HL-60 (cell line): ENCODE results near the gene INPP5J.

Experiments
- DNase-seq, 2 experiments: peaks; one replicate each; pipeline ENCODE4 v3.0.0-alpha.2; 2010 to 2020; ENCODE audit warnings: low read depth in 1 of 2, low spot score in 1 of 2
- H3K27ac ChIP-seq: fragments of 250-450 bp; sonication (Bioruptor Pico); replicated peaks from 2 replicates; pipeline ENCODE4 v1.5.1; 2020; ENCODE audit warnings: mild to moderate bottlenecking, moderate library complexity
- H3K27me3 ChIP-seq: fragments of 250-450 bp; sonication (Bioruptor Pico); 2 replicates; pipeline ENCODE4 v1.5.1; 2021; ENCODE audit warnings: mild to moderate bottlenecking, moderate library complexity; ENCODE audit not compliant: insufficient read depth, poor library complexity, severe bottlenecking
- H3K4me3 ChIP-seq: replicated peaks from 2 replicates; pipeline ENCODE4 v1.5.1; 2011; ENCODE audit warnings: mild to moderate bottlenecking, control low read depth, low read length; ENCODE audit not compliant: insufficient read depth
- GABPA ChIP-seq: IDR thresholded peaks from 2 replicates; pipeline ENCODE4 v1.6.1; 2012; ENCODE audit warnings: low read depth
- POLR2AphosphoS5 ChIP-seq: IDR thresholded peaks from 2 replicates; pipeline ENCODE4 v1.6.1; 2012; ENCODE audit warnings: low read depth
- SPI1 ChIP-seq: IDR thresholded peaks from 2 replicates; pipeline ENCODE4 v1.6.1; 2012; ENCODE audit warnings: low read depth, mild to moderate bottlenecking, borderline replicate concordance
- TF ChIP-seq, protein P1 (sequence below): IDR thresholded peaks from 2 replicates; pipeline ENCODE4 v1.6.1; 2012; ENCODE audit warnings: low read depth; ENCODE audit not compliant: insufficient replicate concordance
- TF ChIP-seq, protein P2 (sequence below): IDR thresholded peaks from one replicate; pipeline ENCODE4 v1.5.1; 2011; ENCODE audit warnings: low read length, control low read depth, inconsistent platforms; ENCODE audit not compliant: insufficient read depth

INPP5J gene

DNA sequence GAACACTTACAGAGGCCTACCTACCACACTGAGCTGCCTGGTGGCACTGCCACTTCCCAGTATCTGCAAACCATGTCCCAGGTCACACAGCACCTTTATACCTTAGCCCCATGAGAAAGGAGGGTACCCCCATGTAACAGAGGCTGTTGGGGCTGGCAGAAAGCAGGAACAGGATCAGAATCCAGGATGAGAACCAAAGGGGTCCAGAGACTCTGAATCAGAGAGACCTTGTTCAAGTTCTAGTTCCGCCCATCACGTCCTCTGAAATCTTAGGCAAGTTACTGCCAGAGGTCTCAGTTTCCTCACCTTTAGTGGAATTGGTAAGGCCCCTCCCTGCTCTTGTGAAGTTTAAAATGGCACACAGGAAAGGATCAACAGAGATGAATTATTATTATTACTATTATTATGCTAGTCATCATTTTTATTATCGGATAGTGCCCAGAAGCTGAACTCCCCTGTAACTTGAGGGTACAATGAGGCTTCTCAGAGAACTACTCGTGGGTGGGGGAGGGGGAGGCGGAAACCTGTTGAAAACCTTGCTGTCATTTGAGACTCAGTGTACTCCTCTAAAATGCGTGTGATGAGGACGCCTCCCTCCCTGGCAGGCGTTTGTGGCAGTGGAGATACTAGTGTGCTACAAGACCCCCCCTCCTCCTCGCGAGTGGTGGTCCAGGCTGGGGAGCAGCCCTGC is 24.7 kb upstream of the INPP5J start:
- Histone ChIP-seq H3K27ac (no peak overlapping the region), H3K4me3 (no peak overlapping the region), H3K27me3 (no peaks in the 10 kb centered on the region)
- TF ChIP-seq, protein P1, sequence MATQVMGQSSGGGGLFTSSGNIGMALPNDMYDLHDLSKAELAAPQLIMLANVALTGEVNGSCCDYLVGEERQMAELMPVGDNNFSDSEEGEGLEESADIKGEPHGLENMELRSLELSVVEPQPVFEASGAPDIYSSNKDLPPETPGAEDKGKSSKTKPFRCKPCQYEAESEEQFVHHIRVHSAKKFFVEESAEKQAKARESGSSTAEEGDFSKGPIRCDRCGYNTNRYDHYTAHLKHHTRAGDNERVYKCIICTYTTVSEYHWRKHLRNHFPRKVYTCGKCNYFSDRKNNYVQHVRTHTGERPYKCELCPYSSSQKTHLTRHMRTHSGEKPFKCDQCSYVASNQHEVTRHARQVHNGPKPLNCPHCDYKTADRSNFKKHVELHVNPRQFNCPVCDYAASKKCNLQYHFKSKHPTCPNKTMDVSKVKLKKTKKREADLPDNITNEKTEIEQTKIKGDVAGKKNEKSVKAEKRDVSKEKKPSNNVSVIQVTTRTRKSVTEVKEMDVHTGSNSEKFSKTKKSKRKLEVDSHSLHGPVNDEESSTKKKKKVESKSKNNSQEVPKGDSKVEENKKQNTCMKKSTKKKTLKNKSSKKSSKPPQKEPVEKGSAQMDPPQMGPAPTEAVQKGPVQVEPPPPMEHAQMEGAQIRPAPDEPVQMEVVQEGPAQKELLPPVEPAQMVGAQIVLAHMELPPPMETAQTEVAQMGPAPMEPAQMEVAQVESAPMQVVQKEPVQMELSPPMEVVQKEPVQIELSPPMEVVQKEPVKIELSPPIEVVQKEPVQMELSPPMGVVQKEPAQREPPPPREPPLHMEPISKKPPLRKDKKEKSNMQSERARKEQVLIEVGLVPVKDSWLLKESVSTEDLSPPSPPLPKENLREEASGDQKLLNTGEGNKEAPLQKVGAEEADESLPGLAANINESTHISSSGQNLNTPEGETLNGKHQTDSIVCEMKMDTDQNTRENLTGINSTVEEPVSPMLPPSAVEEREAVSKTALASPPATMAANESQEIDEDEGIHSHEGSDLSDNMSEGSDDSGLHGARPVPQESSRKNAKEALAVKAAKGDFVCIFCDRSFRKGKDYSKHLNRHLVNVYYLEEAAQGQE: no peak
- TF ChIP-seq, protein P2, sequence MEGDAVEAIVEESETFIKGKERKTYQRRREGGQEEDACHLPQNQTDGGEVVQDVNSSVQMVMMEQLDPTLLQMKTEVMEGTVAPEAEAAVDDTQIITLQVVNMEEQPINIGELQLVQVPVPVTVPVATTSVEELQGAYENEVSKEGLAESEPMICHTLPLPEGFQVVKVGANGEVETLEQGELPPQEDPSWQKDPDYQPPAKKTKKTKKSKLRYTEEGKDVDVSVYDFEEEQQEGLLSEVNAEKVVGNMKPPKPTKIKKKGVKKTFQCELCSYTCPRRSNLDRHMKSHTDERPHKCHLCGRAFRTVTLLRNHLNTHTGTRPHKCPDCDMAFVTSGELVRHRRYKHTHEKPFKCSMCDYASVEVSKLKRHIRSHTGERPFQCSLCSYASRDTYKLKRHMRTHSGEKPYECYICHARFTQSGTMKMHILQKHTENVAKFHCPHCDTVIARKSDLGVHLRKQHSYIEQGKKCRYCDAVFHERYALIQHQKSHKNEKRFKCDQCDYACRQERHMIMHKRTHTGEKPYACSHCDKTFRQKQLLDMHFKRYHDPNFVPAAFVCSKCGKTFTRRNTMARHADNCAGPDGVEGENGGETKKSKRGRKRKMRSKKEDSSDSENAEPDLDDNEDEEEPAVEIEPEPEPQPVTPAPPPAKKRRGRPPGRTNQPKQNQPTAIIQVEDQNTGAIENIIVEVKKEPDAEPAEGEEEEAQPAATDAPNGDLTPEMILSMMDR: no peak
- TF ChIP-seq POLR2AphosphoS5: no peak
- TF ChIP-seq GABPA: no peak
- no peak for TF ChIP-seq SPI1
- no peak for DNase-seq

DNA sequence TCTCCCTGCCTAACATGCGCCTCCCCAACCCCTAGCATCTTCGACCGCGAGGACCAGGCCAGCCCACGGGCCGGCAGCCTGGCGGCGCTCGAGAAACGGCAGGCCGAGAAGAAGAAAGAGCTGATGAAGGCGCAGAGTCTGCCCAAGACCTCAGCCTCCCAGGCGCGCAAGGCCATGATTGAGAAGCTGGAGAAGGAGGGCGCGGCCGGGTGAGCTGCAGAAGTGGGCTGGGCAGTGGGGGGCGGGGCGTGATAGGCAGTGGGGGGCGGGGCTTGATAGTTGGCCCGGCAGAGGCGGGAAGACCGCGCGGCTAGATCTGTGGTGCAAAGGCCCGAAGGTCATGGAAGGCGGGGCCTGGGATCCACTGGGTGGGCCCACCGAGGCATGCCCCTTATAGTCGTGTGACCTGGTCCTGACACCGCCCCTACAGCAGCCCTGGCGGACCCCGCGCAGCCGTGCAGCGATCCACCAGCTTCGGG is 24.1 kb upstream of the INPP5J start:
- H3K4me3 ChIP-seq: no peak overlapping the region
- TF ChIP-seq, protein P1: no peak
- TF ChIP-seq SPI1: no peak
- TF ChIP-seq, protein P2: no peak
- TF ChIP-seq GABPA: no peak
- no peak for TF ChIP-seq POLR2AphosphoS5
- H3K27me3 ChIP-seq: no peaks in the 10 kb centered on the region
- H3K27ac ChIP-seq: no peak overlapping the region
- no peak for DNase-seq

DNA sequence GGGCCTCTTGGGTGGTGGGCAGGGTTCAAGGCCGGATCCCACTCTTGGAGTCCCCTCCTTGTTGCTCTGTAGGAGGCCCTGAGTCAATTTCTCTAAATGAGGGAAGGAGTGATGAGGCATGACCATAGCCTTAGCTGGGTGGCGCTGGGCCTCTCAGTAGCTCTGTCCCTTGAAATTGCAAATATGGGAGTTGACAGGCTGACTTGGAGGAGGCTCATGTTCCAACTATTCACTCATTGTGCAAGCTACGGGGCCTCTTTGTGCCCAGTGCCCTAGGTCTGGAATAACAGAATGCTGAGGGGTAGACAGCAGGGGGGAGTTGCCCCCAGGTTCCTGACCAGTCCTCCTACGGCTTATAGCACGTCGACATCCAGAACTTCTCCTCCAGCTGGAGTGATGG is 23.4 kb upstream of the INPP5J start:
- H3K4me3 ChIP-seq: no peak overlapping the region
- no peak overlapping the region for H3K27ac ChIP-seq
- no peaks in the 10 kb centered on the region for H3K27me3 ChIP-seq
- TF ChIP-seq, protein P2: no peak
- no peak for TF ChIP-seq GABPA
- TF ChIP-seq, protein P1: no peak
- no peak for TF ChIP-seq POLR2AphosphoS5
- TF ChIP-seq SPI1: no peak
- no peak for DNase-seq
